K562 (cell line): ENCODE data around the gene TIGD1. TPM values are rescaled to one million over a fixed set of nuclear protein-coding genes. Genes with fewer than 3 reads are reported as not detected.

Experiments used
- ATAC-seq: fragments of 200-7000 bp; cut with Tn5 transposase; 3 replicates; pipeline ENCODE4 v1.9.1; 2020; ENCODE audit warnings: moderate library complexity
- BruUV-seq: library from RNA; stranded (reverse); fragments of 400-500 nt; replicated peaks from 2 replicates; lab custom pipeline; 2021; lab: Mats Ljungman, UMichigan
- CTCF ChIA-PET: fragments of 300-600 bp; formaldehyde crosslinking; extraction: SDS; loops from one replicate; lab custom pipeline; 2021; ENCODE audit warnings: low intra/inter-chr PET ratio; lab: Yijun Ruan, JAX
- POLR2A ChIA-PET: fragments of 300-600, 350-650 bp; sonication (Branson Sonifier 250); formaldehyde crosslinking; extraction: SDS; loops from one replicate; lab custom pipeline; 2021; ENCODE audit warnings: antibody characterized with exemption, inconsistent platforms; lab: Yijun Ruan, JAX
- DNase-seq, 4 experiments: peaks; one replicate each; pipeline versions ENCODE4 v3.0.0 to v3.0.0-alpha.2; 2011 to 2018; ENCODE audit warnings: low spot score in 3 of 4, mixed read lengths in 3 of 4; ENCODE audit errors: extremely low read depth in 1 of 4
- FAIRE-seq: peaks from 2 replicates; lab custom pipeline; 2011; peaks lifted over from hg19 to GRCh38; lab: Jason Lieb, UNC
- H2AFZ ChIP-seq: 2 replicates; pipeline ENCODE4 v1.6.0; 2011; ENCODE audit warnings: low read depth, low read length, control low read depth, inconsistent platforms
- H3K27ac ChIP-seq: fragments of 200-600 bp; 3 replicates; pipeline ENCODE4 v1.8.0; 2011; ENCODE audit warnings: low read depth, mild to moderate bottlenecking, control low read depth, inconsistent platforms, low read length, moderate library complexity, mixed read lengths; ENCODE audit errors: extremely low read depth
- H3K27me3 ChIP-seq, 2 experiments: fragments of 300-600 bp in 1 of 2; 2 replicates in 1 of 2; 3 replicates in 1 of 2; pipeline versions ENCODE4 v1.6.0 to v1.8.0; 2011; ENCODE audit warnings: inconsistent platforms in 2 of 2, low read length in 2 of 2, mild to moderate bottlenecking in 1 of 2, mixed read lengths in 1 of 2, moderate library complexity in 1 of 2; ENCODE audit not compliant: control insufficient read depth in 2 of 2, insufficient read depth in 2 of 2
- H3K36me3 ChIP-seq: fragments of 300-600 bp; 3 replicates; pipeline ENCODE4 v1.8.0; 2011; ENCODE audit warnings: mild to moderate bottlenecking, low read length, inconsistent platforms; ENCODE audit not compliant: control insufficient read depth, insufficient read depth
- H3K4me1 ChIP-seq, 2 experiments: fragments of 200-600 bp in 1 of 2; replicated peaks in 1 of 2; 2 replicates in 1 of 2; 3 replicates in 1 of 2; pipeline versions ENCODE4 v1.5.1 to v1.8.0; 2011; ENCODE audit warnings: inconsistent platforms in 2 of 2, low read length in 2 of 2, mild to moderate bottlenecking in 1 of 2, mixed read lengths in 1 of 2, moderate library complexity in 1 of 2; ENCODE audit not compliant: control insufficient read depth in 2 of 2, insufficient read depth in 2 of 2
- H3K4me2 ChIP-seq: 2 replicates; pipeline ENCODE4 v1.6.1; 2011; ENCODE audit warnings: low read length, control low read depth, inconsistent platforms, mixed read lengths; ENCODE audit not compliant: insufficient read depth
- H3K4me3 ChIP-seq: fragments of 200-600 bp; sonication (generic), shearing (Covaris generic); 2 replicates; pipeline ENCODE4 v1.5.1; 2016; ENCODE audit warnings: control low read depth, inconsistent platforms
- H3K79me2 ChIP-seq: fragments of 200-600 bp; 3 replicates; pipeline ENCODE4 v1.8.0; 2011; ENCODE audit warnings: low read length, inconsistent platforms; ENCODE audit not compliant: control insufficient read depth, insufficient read depth
- H3K9ac ChIP-seq, 2 experiments: 2 replicates each; pipeline versions ENCODE4 v1.6.0 to v1.6.1; 2011; ENCODE audit warnings: low read depth in 2 of 2, low read length in 2 of 2, control low read depth in 1 of 2, inconsistent platforms in 1 of 2, mild to moderate bottlenecking in 1 of 2, mixed read lengths in 1 of 2; ENCODE audit not compliant: insufficient read depth in 1 of 2
- H3K9me1 ChIP-seq: one replicate; pipeline ENCODE4 v1.6.0; 2011; ENCODE audit warnings: inconsistent platforms, mild to moderate bottlenecking, low read length, moderate library complexity; ENCODE audit not compliant: control insufficient read depth, insufficient read depth
- H3K9me3 ChIP-seq: replicated peaks from 2 replicates; pipeline ENCODE4 v1.5.1; 2011; ENCODE audit warnings: low read depth, low read length, inconsistent platforms; ENCODE audit not compliant: control insufficient read depth, insufficient read depth
- H4K20me1 ChIP-seq: replicated peaks from 2 replicates; pipeline ENCODE4 v1.6.1; 2011; ENCODE audit warnings: low read length, inconsistent platforms, mixed read lengths; ENCODE audit not compliant: control insufficient read depth, insufficient read depth
- CHD7 ChIP-seq: fragments of 200-600 bp; sonication (generic); IDR thresholded peaks from one replicate; pipeline ENCODE4 v1.6.1; 2012; ENCODE audit warnings: mild to moderate bottlenecking, low read depth, low read length, inconsistent platforms
- NR2C2 ChIP-seq, 2 experiments: fragments of 200-800 bp in 1 of 2; sonication (Bioruptor generic) in 1 of 2; sonication (generic) in 1 of 2; formaldehyde crosslinking in 1 of 2; IDR thresholded peaks; 2 replicates each; pipeline versions ENCODE4 v1.6.1 to v1.8.0; 2016 to 2022; ENCODE audit warnings: mild to moderate bottlenecking in 1 of 2, missing compliant biosample characterization in 1 of 2, missing genetic modification characterization in 1 of 2, missing genetic modification reagents in 1 of 2
- SRF ChIP-seq, 2 experiments: fragments of 250-450, 450-650 bp in 1 of 2; sonication (Bioruptor Pico) in 1 of 2; sonication (generic) in 1 of 2; formaldehyde crosslinking; IDR thresholded peaks; 2 replicates each; pipeline versions ENCODE4 v1.5.0 to v1.5.1; 2020 to 2022; ENCODE audit warnings: mild to moderate bottlenecking in 1 of 2, missing genetic modification reagents in 1 of 2
- TOE1 ChIP-seq, 2 experiments: fragments of 450-650 bp in 1 of 2; sonication (generic) in 1 of 2; formaldehyde crosslinking in 1 of 2; IDR thresholded peaks; 2 replicates each; pipeline versions ENCODE4 v1.7.1 to v1.8.0; 2016 to 2022; ENCODE audit warnings: borderline replicate concordance in 2 of 2, mild to moderate bottlenecking in 2 of 2, antibody characterized with exemption in 1 of 2, inconsistent platforms in 1 of 2, low read depth in 1 of 2, missing genetic modification reagents in 1 of 2, moderate library complexity in 1 of 2
- ZNF408 ChIP-seq: fragments of 250-450 bp; sonication (Bioruptor Pico); IDR thresholded peaks from 2 replicates; pipeline ENCODE4 v1.4.0; 2020; ENCODE audit warnings: low read depth, mild to moderate bottlenecking, moderate library complexity
- ZNF766 ChIP-seq: fragments of 200-800 bp; sonication (Bioruptor generic); conservative IDR thresholded peaks from 2 replicates; pipeline ENCODE4 v1.6.1; 2016; ENCODE audit warnings: missing genetic modification characterization, missing compliant biosample characterization
- whole genome bisulfite sequencing: fragments of 100-300 bp; shearing (Covaris generic); methylation state at CpG from one replicate; pipeline ENCODE4 v1.1.6; 2016; ENCODE audit warnings: low coverage, mixed read lengths; ENCODE audit not compliant: insufficient coverage; ENCODE audit errors: missing lambda C conversion rate; 5-methylcytosine and 5-hydroxymethylcytosine counted together
- in situ Hi-C: fragments of 300-500 bp; cut with MboI; formaldehyde crosslinking; loops from 4 replicates; pipeline ENCODE4 v1.15.0; 2018; ENCODE audit warnings: inconsistent platforms, mixed read lengths
- intact Hi-C: fragments of 100-400 bp; cut with micrococcal nuclease; formaldehyde crosslinking; loops from 2 replicates; pipeline ENCODE4 v1.14.2; 2022
- polyA plus RNA-seq, 8 experiments: library from polyadenylated mRNA; depleted of rRNA in 4 of 8; stranded (reverse) in 5 of 8; unstranded in 3 of 8; fragments of >200 nt; fragmentation: Nextera tagmentation in 2 of 8; fragmentation: Illumina TruSeq in 1 of 8; extraction: Ambion mirVana in 2 of 8; extraction: Trizol in 1 of 8; gene quantifications; 2 replicates each; pipeline versions ENCODE4 v1.2.1 to v1.2.3, GENCODE V29; 2011 to 2014; ENCODE audit warnings: inconsistent platforms in 1 of 8, missing spikeins in 1 of 8
- total RNA-seq, 7 experiments: library from RNA; depleted of rRNA in 6 of 7; stranded (reverse); fragments of >200 nt in 6 of 7; fragmentation: Illumina TruSeq in 2 of 7; extraction: Trizol in 2 of 7; gene quantifications; 2 replicates each; pipeline versions ENCODE4 v1.2.1 to v1.2.3, GENCODE V29; 2011 to 2021; ENCODE audit warnings: low replicate concordance in 1 of 7

The TIGD1 gene
- total and polyA plus RNA-seq, 9 of the 15 experiments (the other 6 are each of a cell fraction or from before 2014, with no cell fraction given), result 2.0 to 10.1 (median 6.6) TPM

- FAIRE-seq (no peak), ATAC-seq (no peak), DNase-seq (peak in 1 of 4 experiments; percentile 16)
- H3K27ac ChIP-seq, result peak overlapping the region; percentile 81
- no peaks in the 10 kb centered on the region for H4K20me1 ChIP-seq
- peak overlapping the region; percentile 86 to 98 for H3K9ac ChIP-seq
- H3K9me1 ChIP-seq, result no peaks in the 10 kb centered on the region
- H3K4me2 ChIP-seq, result peak overlapping the region; percentile 96
- ChIA-PET POLR2A (interaction anchor here (0.6 to 1.4 kb wide), 5 partner anchors 8 to 699 kb away, joined by 3 to 9 read pairs (median 4); partner anchors contain the start of gene EFHD1), CTCF (no interaction called here)
- 1% methylated on average over 11 of the region's 21 CpGs for WGBS
- no peaks in the 10 kb centered on the region for H3K27me3 ChIP-seq
- intact Hi-C loops, result no loop called here
- peak overlapping the region; percentile 59 for H3K4me3 ChIP-seq
- H3K9me3 ChIP-seq, result no peaks in the 10 kb centered on the region; the same call in 1 of the 2 replicates
- peaks cover 63% of the 10 kb centered on the region for H3K79me2 ChIP-seq
- peaks cover 6 to 10% of the 10 kb centered on the region in 2 experiments; a peak in 4 of 5 replicates for H3K4me1 ChIP-seq
- peak overlapping the region; percentile 68 for H2AFZ ChIP-seq
- in situ Hi-C loops, result no loop called here
- BruUV-seq, result TSS peak; percentile 60
- H3K36me3 ChIP-seq, result peaks cover 26% of the 10 kb centered on the region; the same call in 2 of the 3 replicates
- TF ChIP-seq CHD7, result no peak
- TF ChIP-seq SRF (CRISPR knock-in tag; IDR thresholded peaks at IDR 0.05), result no peak
- no peak for TF ChIP-seq TOE1 (IDR thresholded peaks at IDR 0.05; ENCODE audit: borderline replicate concordance)
- TF ChIP-seq TOE1 (CRISPR knock-in tag; IDR thresholded peaks at IDR 0.05; ENCODE audit: borderline replicate concordance, low read depth), result 0 out of 2 replicates have a peak, but pooled peaks have one; percentile 23
- 0 out of 2 replicates have a peak, but pooled peaks have one; percentile 54 for TF ChIP-seq ZNF766 (CRISPR knock-in tag)
- no peak for TF ChIP-seq ZNF408 (CRISPR knock-in tag)
- TF ChIP-seq NR2C2 (CRISPR knock-in tag; IDR thresholded peaks at IDR 0.05), result no peak
- TF ChIP-seq NR2C2 (tag; IDR thresholded peaks at IDR 0.05), result peak; percentile 49; the same call in 1 of the 2 replicates
Observed at GRCh38 chr2:232549655-232550353, 553 bp downstream of the TIGD1 start.
